GM21528 (cell line): ENCODE results near the gene EFHD2.
"Not testable (repeated sequence)": the region's sequence is repeated elsewhere in the genome, so short reads cannot be mapped to it uniquely, and the experiment has no call there.

Source experiments
- ATAC-seq: cut with Tn5 transposase; IDR thresholded peaks from one replicate; pipeline ENCODE4 v1.9.1; 2021; ENCODE audit warnings: mild to moderate bottlenecking, moderate library complexity; ENCODE audit not compliant: unreplicated experiment, low FRiP score

The EFHD2 gene

DNA sequence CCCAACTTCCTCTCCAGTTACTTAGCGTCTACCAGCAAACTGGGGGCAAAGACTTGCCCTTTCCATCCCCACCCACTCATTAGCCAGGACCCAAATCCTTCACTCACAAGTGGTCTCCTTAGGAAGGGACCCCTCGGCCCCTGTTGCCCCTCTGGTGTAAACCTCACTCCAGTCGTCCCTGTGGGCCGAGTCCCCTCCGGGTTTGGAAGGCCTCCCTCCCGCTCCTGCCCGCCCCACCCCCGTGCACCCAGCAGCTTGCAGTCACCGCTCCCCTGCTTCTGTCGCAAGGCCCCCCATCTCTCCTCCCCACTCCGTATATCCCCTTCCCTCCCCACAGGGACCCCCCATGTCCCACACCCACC, 1.2 kb downstream of the EFHD2 start:
- no peak for ATAC-seq

DNA sequence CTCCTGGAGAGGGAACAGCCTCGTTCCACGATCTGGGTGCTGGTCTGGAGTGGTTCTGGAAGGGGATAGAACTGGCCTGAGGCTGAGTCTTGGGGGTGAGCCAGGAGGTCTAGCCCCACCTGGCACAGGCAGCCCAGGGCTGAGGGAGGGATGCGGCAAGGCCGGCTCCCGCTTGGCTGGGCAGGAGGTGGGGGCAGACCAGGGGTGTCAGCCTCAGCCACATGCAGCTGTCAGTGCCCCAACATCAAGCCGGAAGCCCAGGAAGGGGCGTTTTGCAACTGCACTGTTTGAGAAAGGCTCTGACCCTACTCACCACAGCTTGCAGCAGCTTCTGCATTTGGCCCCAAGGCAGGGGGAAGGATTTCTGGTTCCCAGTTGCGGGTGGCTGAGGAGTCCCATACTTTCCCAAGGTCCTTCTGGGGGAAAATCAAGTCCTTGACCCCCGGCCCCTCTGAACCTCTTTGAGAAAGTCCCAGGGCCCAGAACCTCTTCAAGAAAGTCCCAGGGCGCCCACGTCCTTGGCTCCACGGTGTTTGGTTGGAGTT, 2.0 kb downstream of the EFHD2 start:
- ATAC-seq, result peak; percentile 62

DNA sequence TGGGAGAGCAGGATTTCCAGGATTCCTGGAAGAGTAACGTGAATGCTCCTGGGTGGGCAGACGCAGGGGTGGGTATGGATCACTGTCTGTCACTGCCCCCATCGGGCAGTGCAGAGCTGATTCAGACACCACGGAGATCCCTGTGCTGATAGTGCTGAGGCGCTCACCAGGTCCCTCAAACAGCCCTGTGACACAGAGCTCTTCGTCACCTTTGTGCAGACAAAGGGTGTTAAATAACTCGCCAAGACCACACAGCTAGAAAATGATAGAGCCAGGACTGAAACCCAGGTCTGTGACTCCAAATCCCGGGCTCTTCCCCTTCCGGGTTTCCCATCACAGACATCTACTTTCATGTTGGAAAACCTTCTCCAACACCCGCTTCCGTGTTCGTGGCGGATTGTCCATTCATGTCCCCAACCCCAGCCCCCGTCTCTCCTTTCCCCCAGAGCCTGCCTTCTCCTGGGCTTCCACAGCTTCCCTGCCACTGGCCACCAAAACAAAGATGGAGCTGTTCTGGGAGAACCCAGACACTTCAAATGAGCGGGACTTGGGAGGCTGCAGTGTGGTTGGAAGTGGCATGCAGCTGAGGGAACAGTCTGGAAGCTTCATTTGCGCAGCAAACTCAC, 2.6 kb downstream of the EFHD2 start:
- ATAC-seq, result no peak

DNA sequence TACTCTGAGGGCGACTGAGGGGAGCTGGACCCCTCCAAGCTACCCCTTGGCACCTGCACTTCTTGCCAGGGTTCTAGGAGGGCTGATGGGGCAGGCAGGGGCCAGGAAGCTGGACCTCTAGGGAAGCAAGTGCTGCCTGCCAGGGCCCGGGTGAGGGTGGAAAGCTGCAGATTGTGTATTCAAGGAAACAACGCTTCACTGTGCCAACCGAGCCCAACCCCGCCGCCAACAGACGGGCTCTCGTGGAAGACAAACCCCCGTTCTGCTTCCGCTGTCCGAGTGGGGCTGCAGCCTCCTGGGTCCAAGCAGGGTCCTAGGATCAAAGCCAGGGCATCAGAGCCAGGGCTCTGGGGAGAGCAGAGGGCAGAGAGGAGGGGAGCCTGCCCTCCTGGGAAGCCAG, 3.2 kb downstream of the EFHD2 start:
- no peak for ATAC-seq

DNA sequence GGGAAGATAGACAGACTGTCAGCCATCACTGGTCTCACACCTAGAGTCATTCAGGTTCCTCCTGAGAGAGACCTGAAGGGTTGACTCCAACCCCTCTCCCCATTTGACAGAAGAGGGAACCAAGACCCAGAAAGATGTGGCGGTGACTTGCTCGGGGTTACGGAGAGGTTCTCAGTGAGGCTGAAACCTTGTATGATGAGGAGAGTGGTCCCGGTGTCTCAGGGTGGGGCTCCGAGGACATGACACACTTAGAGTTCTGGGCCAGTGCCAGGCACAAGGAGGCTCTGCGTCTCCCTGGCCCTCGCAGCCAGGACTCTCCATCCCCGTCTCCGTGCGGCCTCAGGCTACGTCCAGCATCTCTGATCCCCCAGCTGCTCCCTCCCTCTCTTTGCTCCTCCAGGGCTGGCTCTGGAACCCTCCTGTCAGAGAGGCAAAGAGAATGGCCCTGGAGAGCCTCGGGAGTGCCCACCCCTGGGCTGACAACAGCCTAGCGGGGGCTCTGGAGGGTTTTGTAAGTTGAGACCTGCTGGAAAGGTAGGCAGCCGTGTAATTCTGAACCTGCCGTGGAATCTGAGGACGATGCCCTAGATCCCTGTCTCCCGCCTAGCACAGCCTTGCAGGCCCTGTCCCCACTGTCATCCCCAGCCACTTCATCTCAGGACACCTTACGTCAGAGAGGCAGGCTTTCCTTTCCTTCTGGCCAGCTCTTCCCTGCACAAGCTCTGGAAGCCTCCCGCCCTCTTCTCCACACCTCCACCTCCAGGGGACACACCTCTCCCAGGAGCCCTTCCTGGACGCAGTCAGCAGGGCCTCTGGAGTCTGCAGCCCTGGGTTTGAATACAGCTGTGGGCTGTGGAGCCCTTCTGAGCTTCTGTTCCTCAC, 4.1 kb downstream of the EFHD2 start:
- no peak for ATAC-seq

DNA sequence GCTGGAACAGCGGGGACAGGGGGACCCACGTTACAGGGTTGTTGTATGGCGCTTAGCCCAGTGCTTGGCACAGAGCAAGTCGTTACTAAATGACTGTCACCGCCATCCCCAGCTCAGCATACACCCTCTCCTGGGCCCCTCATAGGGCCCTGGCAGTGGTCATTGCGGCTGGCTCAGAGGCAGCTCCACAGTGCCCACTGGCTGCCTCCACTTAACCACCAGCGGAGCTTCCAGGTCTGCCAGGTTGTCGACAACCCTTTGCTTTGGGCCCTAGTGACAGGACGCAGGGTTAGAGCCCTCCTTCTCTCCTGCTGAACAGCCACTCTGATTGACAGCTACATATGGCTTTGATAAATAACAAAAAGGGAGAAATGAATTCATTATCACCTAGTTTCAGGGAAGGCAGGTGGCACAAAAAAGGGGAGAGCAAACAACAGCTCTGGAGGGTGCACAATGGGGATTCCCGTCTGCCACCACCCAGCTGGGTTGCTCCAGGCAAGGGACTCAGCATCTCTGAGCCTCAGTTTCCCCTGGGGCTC, 4.8 kb downstream of the EFHD2 start:
- ATAC-seq, result no peak

DNA sequence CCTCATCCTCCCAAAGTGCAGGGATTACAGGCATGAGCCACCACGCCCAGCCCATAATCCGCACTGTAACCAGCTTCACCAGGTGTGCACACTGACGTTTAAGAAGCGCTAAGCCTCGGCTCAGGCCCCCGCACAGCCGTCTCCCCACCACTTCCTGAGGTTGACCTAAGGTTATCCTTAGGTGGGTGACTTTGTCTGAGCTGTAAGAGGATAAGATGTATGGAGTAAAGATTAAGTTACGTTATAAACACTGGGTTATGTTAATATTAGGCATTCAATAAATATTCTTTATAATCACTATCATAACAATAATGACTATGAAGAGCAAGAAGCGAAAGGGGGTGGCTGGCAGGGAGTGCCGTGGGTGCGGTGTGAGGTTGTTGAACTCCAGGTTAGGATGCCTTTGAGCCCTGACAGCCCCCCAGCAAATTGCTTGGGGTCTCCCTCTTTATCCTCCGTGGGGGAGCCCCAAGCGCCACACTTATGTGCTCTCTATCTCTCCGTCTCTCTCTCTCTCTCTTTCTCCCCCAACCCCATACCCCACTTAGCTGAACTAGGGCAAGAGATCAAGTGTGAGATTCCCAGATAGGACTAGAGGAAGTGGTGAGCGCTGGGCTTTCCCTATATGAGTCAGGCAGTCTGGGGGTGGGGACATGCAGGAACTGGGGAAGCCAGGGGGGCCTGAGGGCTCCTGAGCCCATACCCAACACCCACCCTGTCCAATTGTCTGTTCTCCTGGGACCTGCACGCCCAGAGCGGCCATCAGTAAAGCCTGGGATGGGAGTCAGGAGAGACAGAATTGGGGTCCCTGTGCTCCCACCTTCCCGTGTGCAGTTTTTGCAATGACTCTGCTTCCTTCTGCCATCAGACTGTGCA, 7.6 kb downstream of the EFHD2 start:
- ATAC-seq, result no peak

DNA sequence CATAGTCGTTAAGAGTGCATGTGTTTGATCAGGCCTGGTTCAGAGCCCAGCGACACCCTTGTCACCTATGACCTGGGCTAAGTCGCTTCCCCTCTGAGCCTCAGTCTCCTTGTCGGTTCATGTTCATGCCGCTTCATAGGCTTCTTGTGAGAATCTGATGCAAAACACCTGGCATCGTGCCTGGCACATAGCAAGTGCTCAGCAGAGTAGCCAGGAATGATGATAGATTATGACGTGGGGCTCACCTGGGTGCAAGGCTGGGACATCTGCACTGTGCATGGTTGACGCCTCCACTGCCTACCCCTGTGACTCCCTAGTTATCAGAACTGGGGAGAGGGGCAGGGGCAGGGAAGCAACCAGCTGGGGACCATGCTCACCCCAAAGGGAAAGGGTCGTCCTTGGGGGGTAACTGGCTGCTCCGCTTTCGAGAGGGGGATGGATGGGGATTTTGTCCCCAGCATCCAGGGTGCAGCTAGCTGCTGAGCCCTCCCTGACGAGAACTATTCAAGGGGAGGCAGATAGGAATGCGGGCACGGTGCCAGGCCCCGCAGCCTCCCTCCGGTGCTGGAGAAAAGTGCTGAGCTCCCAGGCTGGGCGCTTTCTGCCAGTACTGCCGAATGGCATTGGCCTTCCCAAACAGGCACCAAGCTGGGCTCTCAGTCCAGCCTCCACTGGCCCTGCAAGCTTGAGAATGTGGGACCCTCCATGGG, 9.3 kb downstream of the EFHD2 start:
- ATAC-seq, result no peak

DNA sequence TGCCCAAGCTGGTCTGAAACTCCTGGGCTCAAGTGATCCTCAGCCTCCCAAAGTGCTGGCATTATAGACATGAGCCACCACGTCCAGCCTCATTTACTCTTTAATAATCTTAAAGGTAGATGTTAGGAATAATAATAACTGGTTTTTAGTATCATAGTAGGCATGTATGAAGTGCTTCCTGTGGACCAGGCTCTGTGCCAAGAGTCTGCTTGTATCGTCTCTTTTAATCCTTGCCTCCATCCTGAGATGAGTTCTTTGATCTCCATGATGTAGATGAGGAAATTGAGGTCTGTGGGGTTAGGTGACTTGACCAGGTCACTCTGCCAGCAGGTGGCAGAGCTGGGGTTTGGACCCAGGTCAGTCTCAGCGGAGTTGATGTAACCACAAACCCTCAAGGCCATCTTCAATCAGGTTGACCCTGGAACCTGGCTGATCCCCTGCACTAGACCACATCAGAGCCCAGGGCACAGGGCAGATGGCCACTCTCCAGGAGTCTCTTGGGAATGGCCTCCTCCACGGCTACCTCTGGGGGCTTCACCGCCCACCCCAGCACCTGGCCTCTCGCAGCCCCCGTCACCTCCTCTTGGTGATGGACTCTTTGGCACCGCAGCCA, 11.3 kb downstream of the EFHD2 start:
- ATAC-seq, result no peak

DNA sequence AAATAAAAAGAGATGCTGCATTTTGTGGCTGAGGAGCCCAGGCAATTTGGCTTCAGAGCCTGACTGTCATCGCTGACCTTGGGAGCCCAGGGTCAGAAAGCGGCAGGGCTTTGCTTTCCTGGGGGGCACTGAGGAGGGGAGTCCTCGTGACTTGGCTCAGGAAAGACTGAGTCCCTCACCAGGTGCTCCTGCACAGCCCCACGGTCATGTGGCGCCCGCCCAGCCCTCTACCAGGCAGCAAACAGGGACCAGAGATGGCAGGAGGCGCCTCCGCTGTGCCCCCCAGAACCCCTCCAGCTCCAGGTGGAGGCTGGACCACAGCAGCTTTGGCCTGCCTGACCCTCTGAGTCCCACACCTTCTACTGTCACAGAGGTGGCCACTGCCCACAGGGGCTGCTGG, 13.2 kb downstream of the EFHD2 start:
- no peak for ATAC-seq

DNA sequence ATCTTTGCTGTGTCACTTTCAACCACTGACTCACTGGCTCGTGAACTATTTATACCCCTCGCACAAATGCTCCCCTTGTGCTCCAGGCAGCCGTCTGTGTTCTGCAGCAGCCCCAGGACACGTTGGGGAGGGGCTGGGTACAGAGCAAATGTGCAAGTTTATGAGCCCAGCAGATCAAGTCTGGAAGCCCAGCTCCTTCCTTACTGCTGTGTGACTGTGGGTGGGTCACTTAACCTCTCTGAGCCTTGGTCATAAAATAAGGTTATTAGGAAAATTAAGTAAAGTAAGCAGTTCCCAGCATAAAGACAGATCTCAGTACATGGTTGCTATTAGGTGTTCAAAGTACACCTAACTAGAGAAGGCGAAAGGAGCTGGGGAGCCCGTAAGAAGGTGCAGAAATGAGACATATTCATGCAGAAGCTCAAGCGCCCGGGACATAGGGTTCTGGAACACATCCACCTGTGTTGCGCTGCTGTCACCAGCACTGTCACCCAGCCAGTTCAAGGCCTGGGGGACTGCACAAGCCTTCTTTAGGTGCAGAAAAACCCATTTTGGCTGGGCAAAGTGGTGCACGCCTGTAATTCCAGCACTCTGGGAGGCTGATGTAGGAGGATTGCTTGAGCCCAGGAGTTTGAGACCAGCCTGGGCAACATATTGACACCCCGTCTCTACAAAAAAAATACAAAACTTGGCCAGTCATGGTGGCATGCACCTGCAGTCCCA, 13.8 kb downstream of the EFHD2 start:
- no peak for ATAC-seq

DNA sequence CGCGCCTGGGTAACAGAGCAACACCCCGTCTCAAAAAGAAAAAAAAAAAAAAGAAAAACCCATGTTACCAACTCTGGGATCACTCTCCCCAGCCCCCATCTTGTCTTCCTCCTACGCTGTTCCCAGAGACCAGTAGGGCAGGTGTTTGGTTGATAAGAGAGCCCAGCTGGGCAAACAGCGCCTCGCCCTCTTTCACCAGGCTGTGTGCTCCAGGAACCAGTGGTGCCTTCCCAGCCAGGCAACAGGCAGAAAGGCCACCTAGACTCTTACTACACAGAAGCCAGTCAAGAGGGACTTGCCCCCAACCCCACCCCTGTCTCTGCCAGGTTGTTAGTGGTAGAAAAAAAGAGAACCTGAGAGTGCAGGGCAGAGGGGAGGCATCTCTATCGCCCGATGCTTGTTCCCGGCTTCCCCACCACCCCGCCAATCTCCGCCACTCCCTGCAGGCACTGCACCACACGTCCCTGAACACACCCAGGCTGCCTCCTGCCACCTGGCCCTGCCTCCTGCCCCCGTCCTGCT, 14.5 kb downstream of the EFHD2 start:
- no peak for ATAC-seq

DNA sequence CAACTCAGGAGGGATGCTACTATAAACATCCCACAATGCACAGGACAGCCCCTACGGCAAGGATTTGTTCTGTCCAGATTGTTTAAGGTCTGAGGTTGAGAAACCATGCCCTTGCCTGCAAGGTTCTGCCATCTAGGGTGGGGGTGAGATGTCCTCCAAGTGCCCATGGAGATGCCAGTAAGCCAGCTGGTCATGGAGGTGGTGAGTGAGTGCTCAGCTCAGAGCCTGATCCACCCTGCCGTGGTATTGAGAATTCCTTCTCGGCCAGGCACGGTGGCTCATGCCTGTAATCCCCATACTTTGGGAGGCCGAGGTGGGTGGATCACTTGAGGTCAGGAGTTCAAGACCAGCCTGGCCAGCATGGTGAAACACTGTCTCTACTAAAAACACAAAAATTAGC, 15.3 kb downstream of the EFHD2 start:
- ATAC-seq, result no peak

DNA sequence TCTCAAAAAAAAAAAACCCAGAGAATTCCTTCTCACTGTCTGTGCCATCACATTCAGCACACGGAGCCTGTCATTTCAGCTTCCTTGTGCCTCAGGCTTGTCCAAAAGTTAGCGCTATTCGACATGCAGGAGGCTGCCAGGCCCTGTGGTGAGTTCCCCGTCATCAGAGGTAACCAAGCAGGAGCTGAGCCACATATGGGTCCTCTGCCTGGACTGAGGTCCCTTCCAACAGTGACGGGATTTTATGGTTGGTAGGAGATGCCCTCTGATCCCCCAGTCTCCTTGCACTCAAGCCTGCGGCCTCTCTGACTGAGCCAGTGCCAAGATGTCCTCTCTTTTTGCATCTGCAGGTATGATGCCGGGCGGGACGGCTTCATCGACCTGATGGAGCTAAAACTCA, 15.8 kb downstream of the EFHD2 start:
- no peak for ATAC-seq

DNA sequence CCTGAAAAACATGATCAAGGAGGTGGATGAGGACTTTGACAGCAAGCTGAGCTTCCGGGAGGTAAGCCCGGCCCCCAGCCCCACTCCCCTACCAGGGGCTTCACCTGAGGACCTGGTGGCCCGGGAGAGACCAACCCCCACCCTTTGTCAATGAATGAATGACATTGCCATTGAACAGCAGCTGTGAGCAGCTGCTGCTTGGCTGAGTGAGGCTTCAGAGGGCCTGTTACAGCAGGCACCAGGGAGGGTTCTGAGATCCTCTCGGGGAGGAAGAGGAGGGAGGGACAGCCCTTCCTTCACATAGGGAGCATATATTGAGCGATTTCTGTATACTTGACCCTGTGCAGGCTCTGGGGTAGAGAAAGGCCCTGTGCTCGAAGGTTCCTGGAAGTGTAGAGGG, 16.3 kb downstream of the EFHD2 start:
- no peak for ATAC-seq

DNA sequence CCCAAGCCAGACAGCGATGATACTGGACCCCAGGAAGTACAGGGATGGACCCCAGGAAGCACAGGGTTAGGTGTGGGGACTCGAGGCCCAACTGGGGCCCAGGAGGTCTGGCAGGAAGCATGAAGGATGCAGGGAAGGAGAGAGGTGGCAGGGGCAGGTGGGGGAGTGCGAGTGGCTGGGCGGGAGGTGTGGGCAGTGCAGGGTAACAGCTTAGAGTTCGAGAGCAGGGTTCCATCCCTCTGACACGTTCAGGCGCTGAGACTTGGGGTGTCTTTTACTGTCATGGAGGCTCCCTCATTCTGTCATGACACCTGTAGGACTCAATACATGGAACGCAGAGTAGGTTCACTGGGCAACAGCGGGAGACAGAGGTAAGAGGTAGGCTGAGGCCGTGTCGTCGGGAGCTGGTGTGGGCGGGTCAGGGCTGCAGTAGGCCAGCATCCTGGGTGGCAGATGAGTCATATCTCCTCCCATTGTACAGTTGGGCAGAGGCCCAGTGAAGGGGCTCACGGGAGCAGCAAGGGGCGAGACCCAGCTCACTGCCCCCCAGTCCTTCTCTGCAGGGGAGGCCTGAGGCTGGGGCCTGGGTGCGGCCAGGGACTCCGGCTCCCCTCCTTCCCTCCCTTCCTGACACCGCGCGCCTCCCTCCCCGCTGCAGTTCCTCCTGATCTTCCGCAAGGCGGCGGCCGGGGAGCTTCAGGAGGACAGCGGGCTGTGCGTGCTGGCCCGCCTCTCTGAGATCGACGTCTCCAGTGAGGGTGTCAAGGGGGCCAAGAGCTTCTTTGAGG, 17.0 kb downstream of the EFHD2 start:
- ATAC-seq, result no peak

DNA sequence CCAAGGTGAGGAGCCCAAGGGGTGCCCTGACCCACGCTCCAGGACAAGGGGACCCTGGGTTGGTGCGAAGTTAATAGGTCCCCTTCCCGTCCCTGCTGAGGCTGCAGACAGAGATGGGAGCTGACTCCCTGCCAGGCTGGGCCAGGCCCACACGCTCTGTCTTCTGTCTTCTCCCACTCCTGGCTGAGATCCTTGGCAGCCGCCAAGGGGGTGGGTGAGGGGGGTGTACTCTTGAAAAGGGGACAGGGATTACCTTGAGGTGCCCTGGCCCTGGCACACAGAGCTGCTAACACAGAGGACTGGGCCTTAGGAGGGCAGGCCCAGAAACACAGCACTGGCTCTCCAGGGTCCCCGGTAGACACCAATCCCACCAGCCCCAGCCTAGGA, 17.6 kb downstream of the EFHD2 start:
- ATAC-seq, result no peak

DNA sequence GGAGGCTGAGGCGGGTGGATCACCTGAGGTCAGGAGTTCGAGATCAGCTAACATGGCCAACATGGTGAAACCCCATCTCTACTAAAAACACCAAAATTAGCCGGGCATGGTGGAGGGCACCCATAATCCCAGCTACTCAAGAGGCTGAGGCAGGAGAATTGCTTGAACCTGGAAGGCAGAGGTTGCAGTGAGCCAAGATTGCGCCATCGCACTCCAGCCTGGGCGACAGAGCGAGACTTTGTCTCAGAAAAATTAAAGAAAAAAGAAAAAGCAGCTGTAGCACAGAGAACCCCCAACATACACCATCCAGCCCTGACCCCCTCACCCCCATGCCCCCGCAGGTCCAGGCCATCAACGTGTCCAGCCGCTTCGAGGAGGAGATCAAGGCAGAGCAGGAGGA, 18.6 kb downstream of the EFHD2 start:
- not testable (repeated sequence) for ATAC-seq
